ENCODE data around the gene CAPN7.

Gene CAPN7

GRCh38 chr3:15263120-15263519, 57.1 kb downstream of the CAPN7 start:
- no peak overlapping the region for H3K4me3 ChIP-seq (ENCODE audit: low read depth, low read length)
- DNase-seq = no peak
- H3K27me3 ChIP-seq (ENCODE audit: insufficient read depth, low read depth, severe bottlenecking) = no peaks in the 10 kb centered on the region
- TF ChIP-seq CTCF (IDR thresholded peaks at IDR 0.05; ENCODE audit: low read depth, low read length) = no peak
- no peak overlapping the region for H3K27ac ChIP-seq
- peaks cover 66% of the 10 kb centered on the region for H3K36me3 ChIP-seq
- no peaks in the 10 kb centered on the region for H3K9me3 ChIP-seq (ENCODE audit: severe bottlenecking)

DNA sequence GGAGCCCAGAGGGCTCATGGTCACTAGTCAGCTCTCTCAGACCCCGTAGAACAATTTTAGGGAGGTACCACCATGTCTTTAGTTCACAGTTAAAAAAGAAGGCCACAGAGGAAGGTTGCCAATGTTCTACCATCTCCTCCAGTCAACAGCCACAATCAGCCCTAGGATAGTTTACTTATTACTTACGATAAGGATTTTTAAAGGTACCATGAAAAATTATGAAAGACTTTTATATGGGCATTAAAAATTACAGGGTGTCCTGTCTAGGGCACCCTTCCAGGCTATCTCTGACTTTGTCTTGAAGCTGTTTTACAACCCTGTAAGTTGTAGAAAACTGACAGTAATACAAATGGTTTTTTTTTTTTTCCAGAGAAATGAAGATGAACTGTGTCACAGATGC, 57.9 kb downstream of the CAPN7 start:
- no peak for TF ChIP-seq CTCF (IDR thresholded peaks at IDR 0.05; ENCODE audit: low read depth, low read length)
- H3K4me3 ChIP-seq (ENCODE audit: low read depth, low read length) = no peak overlapping the region
- H3K27me3 ChIP-seq (ENCODE audit: insufficient read depth, low read depth, severe bottlenecking) = no peaks in the 10 kb centered on the region
- DNase-seq = no peak
- H3K36me3 ChIP-seq = peaks cover 66% of the 10 kb centered on the region
- H3K27ac ChIP-seq = no peak overlapping the region
- no peaks in the 10 kb centered on the region for H3K9me3 ChIP-seq (ENCODE audit: severe bottlenecking)

GRCh38 chr3:15264486-15264885, 58.4 kb downstream of the CAPN7 start:
- Histone ChIP-seq H3K27ac (no peak overlapping the region), H3K4me3 (ENCODE audit: low read depth, low read length) (no peak overlapping the region), H3K9me3 (ENCODE audit: severe bottlenecking) (no peaks in the 10 kb centered on the region), H3K27me3 (ENCODE audit: insufficient read depth, low read depth, severe bottlenecking) (no peaks in the 10 kb centered on the region), H3K36me3 (peaks cover 65% of the 10 kb centered on the region)
- no peak for TF ChIP-seq CTCF (IDR thresholded peaks at IDR 0.05; ENCODE audit: low read depth, low read length)
- DNase-seq = no peak

DNA sequence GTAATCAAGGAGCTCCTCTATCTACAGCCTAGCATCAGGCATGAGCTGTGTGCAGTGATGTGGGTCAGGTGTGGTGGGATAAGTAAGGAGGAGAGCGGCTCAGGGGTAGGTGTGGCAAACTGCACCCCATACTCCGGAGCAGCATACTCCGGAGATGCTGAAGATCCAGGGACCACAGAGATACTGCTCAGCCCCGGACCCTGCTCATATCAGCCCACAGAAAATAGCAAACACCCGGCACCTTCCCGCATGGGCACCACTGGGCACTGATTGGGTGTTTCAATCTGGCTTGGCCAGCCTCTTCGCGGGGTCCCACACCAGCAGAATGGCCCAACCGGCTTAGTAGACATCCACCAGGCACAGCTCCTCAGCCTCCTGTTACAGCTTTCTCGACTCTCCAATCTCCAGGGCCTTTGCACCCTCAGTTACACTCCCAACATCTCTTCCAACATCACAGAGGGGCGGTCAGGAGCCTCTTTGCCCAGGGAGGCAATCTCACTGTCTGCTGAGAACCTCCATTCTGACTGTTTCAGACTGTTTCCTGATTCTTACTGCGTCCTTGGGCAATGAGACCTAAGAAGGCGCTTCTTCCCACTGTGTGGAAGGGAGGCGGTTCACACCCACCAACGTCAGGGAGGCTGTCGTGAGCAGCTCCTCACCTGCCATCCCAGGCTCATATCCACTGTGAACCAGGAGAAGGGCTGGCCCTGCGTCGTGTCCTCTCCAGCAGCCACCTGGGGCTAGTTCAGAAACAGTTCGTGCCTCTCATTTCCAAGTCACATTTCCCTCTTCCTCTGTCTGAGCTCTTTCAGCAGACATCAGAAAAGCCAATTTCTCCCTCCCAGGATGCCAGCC, 59.8 kb downstream of the CAPN7 start:
- no peak overlapping the region for H3K4me3 ChIP-seq (ENCODE audit: low read depth, low read length)
- no peaks in the 10 kb centered on the region for H3K27me3 ChIP-seq (ENCODE audit: insufficient read depth, low read depth, severe bottlenecking)
- TF ChIP-seq CTCF (IDR thresholded peaks at IDR 0.05; ENCODE audit: low read depth, low read length) = no peak
- H3K27ac ChIP-seq = no peak overlapping the region
- H3K9me3 ChIP-seq (ENCODE audit: severe bottlenecking) = no peaks in the 10 kb centered on the region
- peaks cover 54% of the 10 kb centered on the region for H3K36me3 ChIP-seq
- no peak for DNase-seq

- peaks cover 51% of the 10 kb centered on the region for H3K36me3 ChIP-seq
- H3K9me3 ChIP-seq (ENCODE audit: severe bottlenecking) = no peaks in the 10 kb centered on the region
- H3K27ac ChIP-seq = no peak overlapping the region
- no peak for TF ChIP-seq CTCF (IDR thresholded peaks at IDR 0.05; ENCODE audit: low read depth, low read length)
- no peak for DNase-seq
- no peak overlapping the region for H3K4me3 ChIP-seq (ENCODE audit: low read depth, low read length)
- H3K27me3 ChIP-seq (ENCODE audit: insufficient read depth, low read depth, severe bottlenecking) = no peaks in the 10 kb centered on the region
These were observed 60.7 kb downstream of the CAPN7 start for GRCh38 chr3:15266510-15267376.

Measured in WERI-Rb-1 (cell line).